Epithelial cell of esophagus (primary cell): ENCODE data around the gene ZMIZ1.

Source experiments
- DNase-seq: peaks from one replicate; pipeline ENCODE4 v3.0.0; 2010; ENCODE audit warnings: low read depth
- H3K4me3 ChIP-seq: 2 replicates; pipeline ENCODE4 v1.5.1; 2011; ENCODE audit warnings: mild to moderate bottlenecking, low read length, control low read depth
- TF ChIP-seq, protein P1 (sequence below): IDR thresholded peaks from 2 replicates; pipeline ENCODE4 v1.5.1; 2011; ENCODE audit warnings: low read depth, mild to moderate bottlenecking, low read length, control low read depth, inconsistent platforms; ENCODE audit not compliant: insufficient read depth; ENCODE audit errors: missing control alignments

ZMIZ1 gene

GRCh38 chr10:79115302-79115701 is 46.5 kb downstream of the ZMIZ1 start:
- TF ChIP-seq, protein P1, sequence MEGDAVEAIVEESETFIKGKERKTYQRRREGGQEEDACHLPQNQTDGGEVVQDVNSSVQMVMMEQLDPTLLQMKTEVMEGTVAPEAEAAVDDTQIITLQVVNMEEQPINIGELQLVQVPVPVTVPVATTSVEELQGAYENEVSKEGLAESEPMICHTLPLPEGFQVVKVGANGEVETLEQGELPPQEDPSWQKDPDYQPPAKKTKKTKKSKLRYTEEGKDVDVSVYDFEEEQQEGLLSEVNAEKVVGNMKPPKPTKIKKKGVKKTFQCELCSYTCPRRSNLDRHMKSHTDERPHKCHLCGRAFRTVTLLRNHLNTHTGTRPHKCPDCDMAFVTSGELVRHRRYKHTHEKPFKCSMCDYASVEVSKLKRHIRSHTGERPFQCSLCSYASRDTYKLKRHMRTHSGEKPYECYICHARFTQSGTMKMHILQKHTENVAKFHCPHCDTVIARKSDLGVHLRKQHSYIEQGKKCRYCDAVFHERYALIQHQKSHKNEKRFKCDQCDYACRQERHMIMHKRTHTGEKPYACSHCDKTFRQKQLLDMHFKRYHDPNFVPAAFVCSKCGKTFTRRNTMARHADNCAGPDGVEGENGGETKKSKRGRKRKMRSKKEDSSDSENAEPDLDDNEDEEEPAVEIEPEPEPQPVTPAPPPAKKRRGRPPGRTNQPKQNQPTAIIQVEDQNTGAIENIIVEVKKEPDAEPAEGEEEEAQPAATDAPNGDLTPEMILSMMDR = no peak
- no peak overlapping the region for H3K4me3 ChIP-seq
- DNase-seq = no peak

GRCh38 chr10:79116368-79116767 is 47.6 kb downstream of the ZMIZ1 start:
- no peak overlapping the region for H3K4me3 ChIP-seq
- DNase-seq = peak; percentile 20
- TF ChIP-seq, protein P1 = no peak

GRCh38 chr10:79116801-79117723 is 48.3 kb downstream of the ZMIZ1 start:
- DNase-seq = no peak
- H3K4me3 ChIP-seq = no peak overlapping the region
- TF ChIP-seq, protein P1 = no peak

DNA sequence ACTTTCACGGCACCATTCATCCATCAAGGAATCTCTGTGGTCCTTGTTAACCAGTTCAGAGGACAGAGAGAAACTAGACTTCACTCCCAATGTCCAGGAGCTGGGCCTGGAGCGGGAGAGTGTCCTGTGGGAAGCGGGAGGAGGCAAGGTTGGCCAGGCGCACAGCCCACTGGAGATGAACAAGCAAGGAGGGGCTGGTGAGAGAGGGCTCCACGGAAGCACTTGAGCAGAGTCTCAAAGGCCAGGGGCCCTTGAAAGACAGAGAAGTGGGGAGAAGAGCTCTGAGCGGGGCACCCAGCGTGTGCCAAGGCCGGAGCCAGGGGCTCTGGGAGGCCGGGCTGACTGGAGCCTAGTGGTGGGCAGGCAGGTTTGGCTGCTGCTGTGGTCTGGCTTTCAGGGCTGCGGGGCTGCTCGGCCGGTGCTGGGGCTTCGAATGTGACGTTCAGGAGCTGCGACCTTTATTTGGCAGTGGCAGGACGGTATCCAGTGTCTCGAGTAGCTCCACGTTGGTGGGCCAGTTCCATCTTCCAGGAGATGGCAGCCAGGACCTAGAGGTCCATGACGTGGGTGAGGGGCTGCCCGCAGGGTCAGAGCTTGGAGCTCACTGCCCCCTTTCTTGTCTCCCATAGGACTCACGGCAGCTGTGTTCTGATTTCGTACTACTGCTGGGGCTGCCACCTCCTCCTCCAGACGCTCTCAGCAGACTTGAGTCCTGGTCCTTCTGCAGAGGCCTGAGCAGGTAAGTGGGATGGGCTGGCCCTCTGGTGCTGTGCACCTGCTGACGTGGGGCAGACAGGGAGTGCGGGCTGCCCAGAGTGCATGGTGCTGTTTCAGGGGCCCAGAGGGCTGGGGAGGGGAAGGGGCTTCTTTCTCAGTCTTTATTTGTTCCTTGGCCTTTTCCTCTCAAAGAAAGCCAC is 49.8 kb downstream of the ZMIZ1 start:
- H3K4me3 ChIP-seq = no peak overlapping the region
- TF ChIP-seq, protein P1 = no peak

GRCh38 chr10:79119306-79119705 is 50.5 kb downstream of the ZMIZ1 start:
- TF ChIP-seq, protein P1 = no peak
- DNase-seq = no peak
- H3K4me3 ChIP-seq = no peak overlapping the region

More for the DNA sequence above, 49.8 kb downstream of the ZMIZ1 start:
- no peak for DNase-seq

DNA sequence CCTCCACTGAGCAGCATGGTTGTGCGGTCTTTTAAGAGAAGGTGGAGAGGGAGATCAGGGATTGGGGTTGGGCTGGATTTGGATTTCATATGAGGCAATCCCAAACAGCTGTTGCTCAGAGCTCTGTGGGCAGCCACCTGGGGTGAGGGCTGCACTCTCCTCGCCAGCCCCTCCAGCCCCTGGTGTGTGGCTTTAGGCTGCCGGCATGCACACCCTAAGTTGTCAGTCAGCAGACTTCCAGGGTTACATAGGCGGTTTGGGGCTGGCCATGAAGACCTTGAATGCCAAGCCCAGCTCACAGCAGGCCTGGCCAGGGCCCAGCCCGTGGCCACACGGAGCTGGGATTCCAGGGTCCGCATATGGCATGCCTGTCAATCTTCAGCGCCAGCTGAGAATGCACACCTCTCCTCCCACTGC is 54.8 kb downstream of the ZMIZ1 start:
- DNase-seq = no peak
- no peak overlapping the region for H3K4me3 ChIP-seq
- TF ChIP-seq, protein P1 = no peak
